Measurements from ENCODE around the gene SPACDR. TPM values are rescaled to one million over a fixed set of nuclear protein-coding genes. Genes with fewer than 3 reads are reported as not detected.

SPACDR gene
- total and polyA plus RNA-seq, 9 of the 15 experiments (the other 6 are each of a cell fraction or from before 2014, with no cell fraction given) = 0.07 to 0.55 (median 0.14) TPM; not detected in 1

DNA sequence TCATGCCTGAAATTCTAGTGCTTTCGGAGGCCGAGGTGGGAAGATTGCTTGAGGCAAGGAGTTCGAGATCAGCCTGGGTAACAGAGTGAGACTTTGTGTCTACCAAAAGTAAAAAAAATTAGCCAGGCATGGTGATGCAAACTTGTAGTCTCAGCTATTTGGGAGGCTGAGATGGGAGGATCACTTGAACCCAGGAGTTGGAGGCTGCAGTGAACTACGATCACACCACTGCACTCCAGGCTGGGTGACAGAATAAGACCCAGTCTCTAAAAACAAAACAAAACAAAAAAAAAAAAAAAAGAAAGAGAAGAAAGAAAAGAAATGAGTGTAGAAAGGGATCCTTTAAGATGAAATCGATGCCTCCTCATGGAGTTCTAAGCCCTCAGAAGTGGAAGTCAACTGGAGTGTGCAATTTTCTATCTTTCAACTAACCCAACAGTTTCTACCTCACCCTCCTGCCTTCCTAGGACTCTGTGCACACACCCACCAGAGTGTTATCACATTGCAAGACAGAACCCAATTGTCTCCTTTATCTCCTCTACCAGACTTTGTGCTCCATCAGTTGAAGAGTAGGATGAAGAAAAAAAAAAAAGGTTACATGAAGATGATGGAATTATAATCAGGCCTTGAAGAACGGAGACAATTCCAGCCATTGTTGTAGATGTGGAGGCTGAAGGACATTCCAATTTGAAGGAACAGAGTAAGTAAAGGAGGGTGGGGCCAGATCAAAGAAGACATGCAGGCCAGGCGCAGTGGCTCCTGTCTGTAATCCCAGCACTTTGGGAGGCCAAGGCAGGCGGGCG is 46.6 kb upstream of the SPACDR start (continued):
- TF ChIP-seq TAL1 (IDR thresholded peaks at IDR 0.05) (peak; percentile 97), PTTG1 (tag; IDR thresholded peaks at IDR 0.05; ENCODE audit: low read depth) (no peak), CCNT2 (IDR thresholded peaks at IDR 0.05; ENCODE audit: borderline replicate concordance, extremely low read depth, insufficient read length, low read depth, low read length) (peak; percentile 75), KDM2B (CRISPR knock-in tag; IDR thresholded peaks at IDR 0.05) (no peak), MCM5 (IDR thresholded peaks at IDR 0.05; ENCODE audit: low read depth) (no peak), ZC3H11A (IDR thresholded peaks at IDR 0.05; ENCODE audit: low read depth, low read length) (no peak), SAP30 (IDR thresholded peaks at IDR 0.05; ENCODE audit: borderline replicate concordance, insufficient read depth, low read depth, low read length, poor library complexity, severe bottlenecking) (no peak), YY1 (IDR thresholded peaks at IDR 0.05; ENCODE audit: borderline replicate concordance in 1 of 3, control insufficient read depth in 1 of 3, extremely low read depth in 1 of 3, insufficient read depth in 3 of 3, insufficient read length in 1 of 3, insufficient replicate concordance in 2 of 3, low read depth in 1 of 3, low read length in 2 of 3) (no peak), HIVEP1 (CRISPR knock-in tag; IDR thresholded peaks at IDR 0.05) (no peak), NCOR1 (IDR thresholded peaks at IDR 0.05) (peak; percentile 94), MYNN (IDR thresholded peaks at IDR 0.05) (0 out of 2 replicates have a peak, but pooled peaks have one; percentile 80), MYNN (CRISPR knock-in tag; IDR thresholded peaks at IDR 0.05) (no peak), RFX5 (IDR thresholded peaks at IDR 0.05; ENCODE audit: low read depth, low read length) (no peak), PRMT5 (CRISPR knock-in tag; IDR thresholded peaks at IDR 0.05) (no peak), ILK (tag; IDR thresholded peaks at IDR 0.05; ENCODE audit: borderline replicate concordance, low read depth) (no peak), STAT5B (CRISPR knock-in tag; IDR thresholded peaks at IDR 0.05) (no peak), BDP1 (IDR thresholded peaks at IDR 0.05; ENCODE audit: insufficient read depth, insufficient read length) (no peak), HMG20A (CRISPR knock-in tag; conservative IDR thresholded peaks at IDR 0.05) (no peak)
- TF ChIP-seq, protein P1, sequence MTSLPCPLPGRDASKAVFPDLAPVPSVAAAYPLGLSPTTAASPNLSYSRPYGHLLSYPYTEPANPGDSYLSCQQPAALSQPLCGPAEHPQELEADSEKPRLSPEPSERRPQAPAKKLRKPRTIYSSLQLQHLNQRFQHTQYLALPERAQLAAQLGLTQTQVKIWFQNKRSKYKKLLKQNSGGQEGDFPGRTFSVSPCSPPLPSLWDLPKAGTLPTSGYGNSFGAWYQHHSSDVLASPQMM (CRISPR knock-in tag; IDR thresholded peaks at IDR 0.05) = no peak
- TF ChIP-seq, protein P2, sequence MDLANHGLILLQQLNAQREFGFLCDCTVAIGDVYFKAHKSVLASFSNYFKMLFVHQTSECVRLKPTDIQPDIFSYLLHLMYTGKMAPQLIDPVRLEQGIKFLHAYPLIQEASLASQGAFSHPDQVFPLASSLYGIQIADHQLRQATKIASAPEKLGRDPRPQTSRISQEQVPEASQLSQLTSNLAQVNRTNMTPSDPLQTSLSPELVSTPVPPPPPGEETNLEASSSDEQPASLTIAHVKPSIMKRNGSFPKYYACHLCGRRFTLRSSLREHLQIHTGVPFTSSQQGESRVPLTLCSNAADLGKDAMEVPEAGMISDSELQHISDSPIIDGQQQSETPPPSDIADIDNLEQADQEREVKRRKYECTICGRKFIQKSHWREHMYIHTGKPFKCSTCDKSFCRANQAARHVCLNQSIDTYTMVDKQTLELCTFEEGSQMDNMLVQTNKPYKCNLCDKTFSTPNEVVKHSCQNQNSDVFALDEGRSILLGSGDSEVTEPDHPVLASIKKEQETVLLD (IDR thresholded peaks at IDR 0.05) = peak; percentile 68; the same call in 1 of the 2 replicates
- TF ChIP-seq, protein P3, sequence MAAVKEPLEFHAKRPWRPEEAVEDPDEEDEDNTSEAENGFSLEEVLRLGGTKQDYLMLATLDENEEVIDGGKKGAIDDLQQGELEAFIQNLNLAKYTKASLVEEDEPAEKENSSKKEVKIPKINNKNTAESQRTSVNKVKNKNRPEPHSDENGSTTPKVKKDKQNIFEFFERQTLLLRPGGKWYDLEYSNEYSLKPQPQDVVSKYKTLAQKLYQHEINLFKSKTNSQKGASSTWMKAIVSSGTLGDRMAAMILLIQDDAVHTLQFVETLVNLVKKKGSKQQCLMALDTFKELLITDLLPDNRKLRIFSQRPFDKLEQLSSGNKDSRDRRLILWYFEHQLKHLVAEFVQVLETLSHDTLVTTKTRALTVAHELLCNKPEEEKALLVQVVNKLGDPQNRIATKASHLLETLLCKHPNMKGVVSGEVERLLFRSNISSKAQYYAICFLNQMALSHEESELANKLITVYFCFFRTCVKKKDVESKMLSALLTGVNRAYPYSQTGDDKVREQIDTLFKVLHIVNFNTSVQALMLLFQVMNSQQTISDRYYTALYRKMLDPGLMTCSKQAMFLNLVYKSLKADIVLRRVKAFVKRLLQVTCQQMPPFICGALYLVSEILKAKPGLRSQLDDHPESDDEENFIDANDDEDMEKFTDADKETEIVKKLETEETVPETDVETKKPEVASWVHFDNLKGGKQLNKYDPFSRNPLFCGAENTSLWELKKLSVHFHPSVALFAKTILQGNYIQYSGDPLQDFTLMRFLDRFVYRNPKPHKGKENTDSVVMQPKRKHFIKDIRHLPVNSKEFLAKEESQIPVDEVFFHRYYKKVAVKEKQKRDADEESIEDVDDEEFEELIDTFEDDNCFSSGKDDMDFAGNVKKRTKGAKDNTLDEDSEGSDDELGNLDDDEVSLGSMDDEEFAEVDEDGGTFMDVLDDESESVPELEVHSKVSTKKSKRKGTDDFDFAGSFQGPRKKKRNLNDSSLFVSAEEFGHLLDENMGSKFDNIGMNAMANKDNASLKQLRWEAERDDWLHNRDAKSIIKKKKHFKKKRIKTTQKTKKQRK (IDR thresholded peaks at IDR 0.05; ENCODE audit: borderline replicate concordance, low read depth, low read length) = no peak

Measured in K562 (cell line).